Endothelial cell of umbilical vein (primary cell): ENCODE results near the gene BCS1L. TPM values are rescaled to one million over a fixed set of nuclear protein-coding genes. Genes with fewer than 3 reads are reported as not detected.
A peak's percentile ranks its signal among the peaks of the same experiment; 100 is the strongest.

Source experiments
- BruUV-seq: library from RNA; stranded (reverse); fragments of 400-500 nt; replicated peaks from 2 replicates; lab custom pipeline; 2021; lab: Mats Ljungman, UMichigan
- CTCF ChIA-PET: fragments of 300-600, 350-600 bp; sonication (Branson Sonifier 250); formaldehyde crosslinking; loops from one replicate; lab custom pipeline; 2021; ENCODE audit warnings: antibody characterized with exemption, inconsistent platforms; lab: Charles Lee
- POLR2A ChIA-PET: fragments of 300-600, 350-600 bp; sonication (Branson Sonifier 250); formaldehyde crosslinking; loops from one replicate; lab custom pipeline; 2021; ENCODE audit warnings: antibody characterized with exemption, inconsistent platforms; lab: Charles Lee
- DNase-seq: peaks from one replicate; pipeline ENCODE4 v3.0.0-alpha.2; 2011; ENCODE audit warnings: low read depth, low spot score
- FAIRE-seq: peaks from 2 replicates; lab custom pipeline; 2011; peaks lifted over from hg19 to GRCh38; lab: Jason Lieb, UNC
- H2AFZ ChIP-seq: 2 replicates; pipeline ENCODE4 v1.6.0; 2012; ENCODE audit warnings: low read depth, low read length, control low read depth, inconsistent platforms
- H3K27ac ChIP-seq: 2 replicates; pipeline ENCODE4 v1.5.1; 2011; ENCODE audit warnings: low read depth, mild to moderate bottlenecking, control low read depth, low read length, moderate library complexity; ENCODE audit not compliant: insufficient read depth
- H3K27me3 ChIP-seq, 2 experiments: 2 replicates each; pipeline versions ENCODE4 v1.6.0 to v1.6.1; 2011; ENCODE audit warnings: low read length in 2 of 2, mixed read lengths in 1 of 2; ENCODE audit not compliant: control insufficient read depth in 2 of 2, insufficient read depth in 2 of 2
- H3K36me3 ChIP-seq, 2 experiments: 2 replicates in 1 of 2; 3 replicates in 1 of 2; pipeline ENCODE4 v1.5.1; 2011; ENCODE audit warnings: low read length in 2 of 2, mild to moderate bottlenecking in 1 of 2, moderate library complexity in 1 of 2; ENCODE audit not compliant: control insufficient read depth in 2 of 2, insufficient read depth in 2 of 2; ENCODE audit errors: extremely low read depth in 1 of 2
- H3K4me1 ChIP-seq: 3 replicates; pipeline ENCODE4 v1.5.1; 2011; ENCODE audit warnings: mild to moderate bottlenecking, low read length; ENCODE audit not compliant: control insufficient read depth, insufficient read depth; ENCODE audit errors: extremely low read depth
- H3K4me2 ChIP-seq: 2 replicates; pipeline ENCODE4 v1.6.1; 2011; ENCODE audit warnings: low read length, control low read depth, mixed read lengths; ENCODE audit not compliant: insufficient read depth
- H3K4me3 ChIP-seq, 3 experiments: fragments of 200-600 bp in 1 of 3; sonication (generic), shearing (Covaris generic) in 1 of 3; replicated peaks in 1 of 3; 2 replicates each; pipeline ENCODE4 v1.5.1; 2011 to 2016; ENCODE audit warnings: control low read depth in 3 of 3, low read length in 3 of 3, mild to moderate bottlenecking in 2 of 3, inconsistent platforms in 1 of 3, low read depth in 1 of 3, moderate library complexity in 1 of 3; ENCODE audit not compliant: insufficient read depth in 1 of 3
- H3K79me2 ChIP-seq: 2 replicates; pipeline ENCODE4 v1.6.0; 2012; ENCODE audit warnings: low read length, inconsistent platforms; ENCODE audit not compliant: control insufficient read depth, insufficient read depth
- H3K9ac ChIP-seq: replicated peaks from 2 replicates; pipeline ENCODE3; 2011; ENCODE audit warnings: low read length, control low read depth; ENCODE audit not compliant: insufficient read depth; ENCODE audit errors: extremely low read depth
- H3K9me1 ChIP-seq: replicated peaks from 3 replicates; pipeline ENCODE4 v1.6.0; 2011; ENCODE audit warnings: mild to moderate bottlenecking, low read length; ENCODE audit not compliant: control insufficient read depth, insufficient read depth; ENCODE audit errors: extremely low read depth
- H3K9me3 ChIP-seq: replicated peaks from 2 replicates; pipeline ENCODE4 v1.5.1; 2012; ENCODE audit warnings: low read length, inconsistent platforms; ENCODE audit not compliant: control insufficient read depth, insufficient read depth
- H4K20me1 ChIP-seq: replicated peaks from 2 replicates; pipeline ENCODE3; 2011; ENCODE audit warnings: mild to moderate bottlenecking, low read length; ENCODE audit not compliant: control insufficient read depth, insufficient read depth; ENCODE audit errors: extremely low read depth
- EZH2 ChIP-seq: IDR thresholded peaks from 2 replicates; pipeline ENCODE4 v1.6.1; 2012; ENCODE audit warnings: borderline replicate concordance, low read depth, mild to moderate bottlenecking, moderate library complexity, low read length, inconsistent platforms; ENCODE audit not compliant: severe bottlenecking
- FOS ChIP-seq: IDR thresholded peaks from 2 replicates; pipeline ENCODE4 v1.6.1; 2011; ENCODE audit warnings: mild to moderate bottlenecking, low read length, moderate library complexity, borderline replicate concordance; ENCODE audit not compliant: insufficient read depth
- GATA2 ChIP-seq: IDR thresholded peaks from 2 replicates; pipeline ENCODE4 v1.7.0; 2011; ENCODE audit warnings: low read depth, mild to moderate bottlenecking, moderate library complexity, mixed read lengths, low read length; ENCODE audit not compliant: insufficient read length, insufficient read depth
- JUN ChIP-seq: IDR thresholded peaks from 2 replicates; pipeline ENCODE4 v1.6.1; 2011; ENCODE audit warnings: borderline replicate concordance, low read depth; ENCODE audit not compliant: insufficient read length, insufficient read depth
- MYC ChIP-seq: IDR thresholded peaks from one replicate; pipeline ENCODE4 v1.6.1; 2011; ENCODE audit warnings: mild to moderate bottlenecking, low read depth, low read length
- POLR2A ChIP-seq: IDR thresholded peaks from 2 replicates; pipeline ENCODE4 v1.6.1; 2012; ENCODE audit warnings: low read depth, mild to moderate bottlenecking, control low read depth, low read length
- POLR2AphosphoS5 ChIP-seq: IDR thresholded peaks from 2 replicates; pipeline ENCODE4 v1.6.1; 2012; ENCODE audit warnings: low read depth, mild to moderate bottlenecking, control low read depth, low read length, moderate library complexity; ENCODE audit not compliant: insufficient read depth
- dilution Hi-C: fragments of 300-500 bp; cut with MboI; formaldehyde crosslinking; loops from one replicate; pipeline ENCODE4 v1.15.0; 2019; ENCODE audit warnings: low sequenced_read_pairs; ENCODE audit not compliant: extremely low pct_ligation_motif_present
- intact Hi-C: fragments of 100-400 bp; cut with micrococcal nuclease; formaldehyde crosslinking; loops from one replicate; pipeline ENCODE4 v1.10.0; 2022
- polyA plus RNA-seq, 4 experiments: library from polyadenylated mRNA; depleted of rRNA in 3 of 4; stranded (reverse) in 3 of 4; unstranded in 1 of 4; fragments of >200 nt; gene quantifications; 2 replicates each; pipeline versions ENCODE4 v1.2.1 to v1.2.3, GENCODE V29; 2011 to 2012; ENCODE audit warnings: missing spikeins in 1 of 4
- total RNA-seq: library from RNA; stranded (reverse); gene quantifications from 2 replicates; pipeline ENCODE4 v1.2.3, GENCODE V29; 2021
- TF ChIP-seq, protein P1 (sequence below), 2 donors: IDR thresholded peaks; 1 replicate in 1 of 2; 2 replicates in 1 of 2; pipeline ENCODE4 v1.5.1; 2011; ENCODE audit warnings: low read length in 2 of 2, mild to moderate bottlenecking in 2 of 2, moderate library complexity in 2 of 2, control low read depth in 1 of 2, inconsistent platforms in 1 of 2, low read depth in 1 of 2; ENCODE audit not compliant: insufficient read depth in 1 of 2; ENCODE audit errors: extremely low read depth in 1 of 2
- TF ChIP-seq, protein P2 (sequence below): IDR thresholded peaks from 2 replicates; pipeline ENCODE4 v1.6.1; 2011; ENCODE audit not compliant: insufficient read depth, insufficient read length

BCS1L gene
- total and polyA plus RNA-seq, 2 donors (not counting 3 experiments of a cell fraction or from before 2014, with no cell fraction given), result 57.4 to 70.3 TPM

DNA sequence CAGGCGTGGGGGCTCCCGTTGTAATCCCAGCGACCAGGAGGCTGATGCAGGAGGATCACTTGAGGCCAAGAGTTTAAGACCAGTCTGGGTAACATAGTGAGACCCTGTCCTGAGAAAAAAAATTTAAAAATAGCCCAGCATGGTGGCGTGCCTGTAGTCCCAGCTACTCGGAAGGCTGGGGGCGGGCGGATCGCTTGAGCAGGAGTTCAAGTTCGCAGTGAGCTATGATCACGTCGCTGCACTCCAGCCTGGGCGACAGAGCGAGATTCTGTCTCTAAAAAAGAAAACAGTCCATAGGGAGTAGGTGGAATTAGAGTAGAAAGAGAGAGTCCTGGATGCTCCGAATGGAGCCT is 50.8 kb downstream of the BCS1L start:
- dilution Hi-C loops, result no loop called here
- DNase-seq, result no peak
- ChIA-PET POLR2A (no interaction called here), CTCF (interaction anchor here (0.6 to 3.9 kb wide), 25 partner anchors 8 to 449 kb away, joined by 3 to 45 read pairs (median 6); partner anchors contain the start of genes BCS1L, CYP27A1, PLCD4 and RNF25)
- intact Hi-C loops, result loop anchor here (1.0 kb wide), 1 partner anchor 39 kb away; no protein-coding TSS in a partner anchor
- TF ChIP-seq JUN (no peak), POLR2A (no peak), EZH2 (no peak), FOS (no peak), GATA2 (no peak), MYC (no peak), POLR2AphosphoS5 (no peak)
- TF ChIP-seq, protein P1, sequence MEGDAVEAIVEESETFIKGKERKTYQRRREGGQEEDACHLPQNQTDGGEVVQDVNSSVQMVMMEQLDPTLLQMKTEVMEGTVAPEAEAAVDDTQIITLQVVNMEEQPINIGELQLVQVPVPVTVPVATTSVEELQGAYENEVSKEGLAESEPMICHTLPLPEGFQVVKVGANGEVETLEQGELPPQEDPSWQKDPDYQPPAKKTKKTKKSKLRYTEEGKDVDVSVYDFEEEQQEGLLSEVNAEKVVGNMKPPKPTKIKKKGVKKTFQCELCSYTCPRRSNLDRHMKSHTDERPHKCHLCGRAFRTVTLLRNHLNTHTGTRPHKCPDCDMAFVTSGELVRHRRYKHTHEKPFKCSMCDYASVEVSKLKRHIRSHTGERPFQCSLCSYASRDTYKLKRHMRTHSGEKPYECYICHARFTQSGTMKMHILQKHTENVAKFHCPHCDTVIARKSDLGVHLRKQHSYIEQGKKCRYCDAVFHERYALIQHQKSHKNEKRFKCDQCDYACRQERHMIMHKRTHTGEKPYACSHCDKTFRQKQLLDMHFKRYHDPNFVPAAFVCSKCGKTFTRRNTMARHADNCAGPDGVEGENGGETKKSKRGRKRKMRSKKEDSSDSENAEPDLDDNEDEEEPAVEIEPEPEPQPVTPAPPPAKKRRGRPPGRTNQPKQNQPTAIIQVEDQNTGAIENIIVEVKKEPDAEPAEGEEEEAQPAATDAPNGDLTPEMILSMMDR (IDR thresholded peaks at IDR 0.05; ENCODE audit: extremely low read depth in 1 of 2, insufficient read depth in 1 of 2, low read depth in 1 of 2, low read length in 2 of 2), result no peak
- TF ChIP-seq, protein P2, sequence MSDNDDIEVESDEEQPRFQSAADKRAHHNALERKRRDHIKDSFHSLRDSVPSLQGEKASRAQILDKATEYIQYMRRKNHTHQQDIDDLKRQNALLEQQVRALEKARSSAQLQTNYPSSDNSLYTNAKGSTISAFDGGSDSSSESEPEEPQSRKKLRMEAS, result no peak
- Histone ChIP-seq H3K79me2 (peaks cover 38% of the 10 kb centered on the region), H3K4me2 (peak overlapping the region; percentile 69), H2AFZ (peak overlapping the region; percentile 96), H3K27ac (no peak overlapping the region), H3K36me3 (no peaks in the 10 kb centered on the region), H3K9ac (peak overlapping the region; percentile 34), H3K27me3 (no peaks in the 10 kb centered on the region), H4K20me1 (no peaks in the 10 kb centered on the region), H3K4me1 (peaks cover 14% of the 10 kb centered on the region), H3K9me1 (no peaks in the 10 kb centered on the region), H3K9me3 (no peaks in the 10 kb centered on the region), H3K4me3 (peak overlapping the region in 2 of 3 experiments; percentile 53 to 93)
- FAIRE-seq, result no peak
- BruUV-seq, result TSS peak; percentile 25
